K562 treated with DMSO at 1 percent for 24 hours (cell line): ENCODE data around the gene RNF113B. TPM values are rescaled to one million over a fixed set of nuclear protein-coding genes. Genes with fewer than 3 reads are reported as not detected.

Experiments used
- total RNA-seq: library from RNA; unstranded; fragments of 300-600 nt; gene quantifications from 2 replicates; pipeline ENCODE4 v1.2.3, GENCODE V29; 2022; ENCODE audit warnings: low read depth; ENCODE audit not compliant: insufficient read depth

RNF113B gene
- 0.42 and 0.87 TPM in 2 replicates for total RNA-seq

DNA sequence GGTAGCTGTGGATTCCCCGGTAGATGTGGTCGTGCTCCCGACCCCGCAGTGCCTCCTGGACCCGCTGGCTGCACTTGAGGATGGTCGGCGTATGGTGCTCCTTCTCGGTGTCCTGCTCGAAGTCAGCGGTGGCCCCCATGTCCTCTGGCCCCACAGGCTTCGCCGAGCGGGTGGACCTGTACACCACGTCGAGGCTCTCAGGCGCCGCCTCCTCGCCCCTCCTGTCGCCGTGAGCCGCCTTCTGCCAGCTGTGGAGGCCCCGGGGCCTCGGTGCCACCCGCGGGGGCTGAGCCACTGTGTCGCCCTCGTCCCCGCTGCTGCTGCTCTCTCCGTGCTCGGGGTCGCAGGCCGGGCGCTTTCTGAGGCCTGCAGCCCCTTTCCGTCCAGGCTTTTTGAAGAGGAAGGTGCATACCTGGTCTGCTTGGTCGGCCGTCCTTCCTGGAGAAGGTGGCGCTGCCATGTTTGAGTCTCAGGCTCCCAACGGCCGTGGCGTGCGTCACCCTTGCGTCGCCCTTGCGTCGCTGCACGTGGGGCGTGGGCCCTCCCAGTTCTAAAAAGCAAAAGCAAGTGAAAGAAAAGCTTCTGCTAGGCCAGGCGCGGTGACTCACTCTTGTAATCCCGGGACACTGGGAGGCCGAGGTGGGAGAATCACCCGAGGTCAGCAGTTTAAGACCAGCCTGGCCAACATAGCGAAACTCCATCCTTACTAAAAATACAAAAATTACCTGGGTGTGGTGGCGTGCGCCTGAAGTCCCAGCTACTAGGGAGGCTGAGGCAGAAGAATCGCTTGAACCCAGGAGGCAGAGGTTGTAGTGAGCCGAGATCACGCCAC, at the start of gene RNF113B:
TSS of gene RNF113B (minus strand) at position 493 of the 832 bp plus-strand sequence. CDS start at position 460, 33 bp downstream.

DNA sequence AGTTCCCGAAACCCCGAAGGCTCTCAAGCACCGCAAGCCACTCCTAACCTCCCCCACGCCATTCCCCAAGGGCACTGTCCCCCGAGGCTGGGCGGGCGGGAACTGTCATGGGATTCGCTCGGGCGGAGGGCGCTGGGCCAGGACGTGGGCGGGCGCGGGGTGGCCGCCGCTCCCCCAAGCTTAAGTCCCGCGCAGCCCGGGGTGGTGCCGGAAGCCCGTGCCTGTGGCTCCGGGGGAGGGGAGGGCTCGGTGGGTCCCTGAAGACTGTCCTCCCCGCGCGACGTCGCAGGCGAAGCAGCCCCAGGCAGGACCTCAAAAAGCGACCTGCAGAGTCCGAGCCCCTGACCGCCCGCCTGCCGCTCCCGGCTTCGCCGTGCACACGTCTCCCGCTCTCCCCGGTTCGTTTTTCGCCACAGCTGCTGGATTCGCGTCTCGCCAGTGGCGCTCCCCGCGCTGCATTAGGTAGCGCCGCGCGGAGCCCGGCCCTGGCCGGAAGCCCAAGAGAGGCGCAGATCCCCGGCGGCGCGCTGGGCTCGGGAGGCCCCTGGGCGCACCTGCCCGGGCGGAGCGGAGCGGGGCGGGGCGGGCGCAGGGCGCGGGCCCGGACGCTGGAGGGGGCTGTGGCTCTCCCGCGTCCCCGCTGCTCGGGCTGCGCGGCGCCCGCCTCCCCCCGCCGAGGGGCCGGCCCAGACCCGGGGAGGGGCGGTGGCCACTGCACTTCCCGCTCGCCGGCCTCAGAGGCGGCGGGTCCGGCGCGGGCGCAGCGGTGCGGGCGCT, 34.5 kb downstream of the RNF113B start, which contains the start of gene FARP1:
TSS of gene FARP1 (plus strand) at position 715 of the 777 bp plus-strand sequence. CDS start 70,149 bp downstream, outside the sequence.

Other genes with a start within 250 kb of the RNF113B start
- 40.4 and 46.0 TPM in 2 replicates for gene IPO5, start 223.6 kb downstream of the RNF113B start, total RNA-seq
- 0.30 and 0.87 TPM in 2 replicates for gene FARP1, start 34.2 kb downstream of the RNF113B start, total RNA-seq